DMS53 treated with DMSO at 0.1 percent for 48 hours (cell line): ENCODE results near the gene KCND2.

Experiments used
- DNase-seq: peaks from one replicate; lab custom pipeline; 2025; ENCODE audit not compliant: unreplicated experiment; lab: John Stamatoyannopoulos, UW

The KCND2 gene

GRCh38 chr7:120797026-120797645, 524.2 kb downstream of the KCND2 start:
- DNase-seq: no peak

- no peak for DNase-seq
Observed at GRCh38 chr7:120799147-120799546, 526.2 kb downstream of the KCND2 start.
